Fibroblast of mammary gland (primary cell): ENCODE results near the gene PEA15.

Source experiments
- DNase-seq: peaks from one replicate; pipeline ENCODE4 v3.0.0-alpha.2; 2010; ENCODE audit warnings: low read depth
- H3K4me3 ChIP-seq: 2 replicates; pipeline ENCODE4 v1.5.1; 2011; ENCODE audit warnings: low read depth, mild to moderate bottlenecking, low read length, moderate library complexity; ENCODE audit not compliant: control insufficient read depth
- TF ChIP-seq, protein P1 (sequence below): conservative IDR thresholded peaks from 2 replicates; pipeline ENCODE4 v1.5.1; 2011; ENCODE audit warnings: low read depth, low read length, inconsistent platforms; ENCODE audit not compliant: control insufficient read depth, insufficient read depth

The PEA15 gene

DNA sequence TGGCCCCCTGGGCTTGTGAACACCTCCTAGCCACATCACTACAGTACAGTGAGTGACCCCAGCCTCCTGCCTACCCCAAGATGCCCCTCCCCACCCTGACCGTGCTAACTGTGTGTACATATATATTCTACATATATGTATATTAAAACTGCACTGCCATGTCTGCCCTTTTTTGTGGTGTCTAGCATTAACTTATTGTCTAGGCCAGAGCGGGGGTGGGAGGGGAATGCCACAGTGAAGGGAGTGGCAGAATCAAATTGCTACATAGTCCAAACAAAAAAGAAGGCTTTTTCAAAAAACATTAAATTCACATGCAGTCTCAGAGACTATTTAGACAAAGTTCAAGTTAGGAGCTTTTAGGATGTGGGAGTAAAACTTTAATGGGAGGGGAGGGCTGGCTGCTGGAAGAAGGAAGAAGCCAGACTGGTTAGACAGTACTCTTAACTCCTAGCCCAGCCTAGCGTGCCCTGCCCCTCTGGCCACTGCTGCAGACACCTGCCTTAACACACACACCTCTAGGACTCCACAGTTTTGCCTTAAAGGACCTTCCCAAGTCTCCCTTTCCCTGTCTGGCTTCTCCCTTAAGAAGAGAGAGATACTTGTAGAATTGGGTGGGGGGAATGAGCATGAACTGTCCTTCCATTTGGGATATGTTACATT lies 9.4 kb downstream of the PEA15 start:
- TF ChIP-seq, protein P1, sequence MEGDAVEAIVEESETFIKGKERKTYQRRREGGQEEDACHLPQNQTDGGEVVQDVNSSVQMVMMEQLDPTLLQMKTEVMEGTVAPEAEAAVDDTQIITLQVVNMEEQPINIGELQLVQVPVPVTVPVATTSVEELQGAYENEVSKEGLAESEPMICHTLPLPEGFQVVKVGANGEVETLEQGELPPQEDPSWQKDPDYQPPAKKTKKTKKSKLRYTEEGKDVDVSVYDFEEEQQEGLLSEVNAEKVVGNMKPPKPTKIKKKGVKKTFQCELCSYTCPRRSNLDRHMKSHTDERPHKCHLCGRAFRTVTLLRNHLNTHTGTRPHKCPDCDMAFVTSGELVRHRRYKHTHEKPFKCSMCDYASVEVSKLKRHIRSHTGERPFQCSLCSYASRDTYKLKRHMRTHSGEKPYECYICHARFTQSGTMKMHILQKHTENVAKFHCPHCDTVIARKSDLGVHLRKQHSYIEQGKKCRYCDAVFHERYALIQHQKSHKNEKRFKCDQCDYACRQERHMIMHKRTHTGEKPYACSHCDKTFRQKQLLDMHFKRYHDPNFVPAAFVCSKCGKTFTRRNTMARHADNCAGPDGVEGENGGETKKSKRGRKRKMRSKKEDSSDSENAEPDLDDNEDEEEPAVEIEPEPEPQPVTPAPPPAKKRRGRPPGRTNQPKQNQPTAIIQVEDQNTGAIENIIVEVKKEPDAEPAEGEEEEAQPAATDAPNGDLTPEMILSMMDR, result no peak
- no peak for DNase-seq
- no peak overlapping the region for H3K4me3 ChIP-seq

DNA sequence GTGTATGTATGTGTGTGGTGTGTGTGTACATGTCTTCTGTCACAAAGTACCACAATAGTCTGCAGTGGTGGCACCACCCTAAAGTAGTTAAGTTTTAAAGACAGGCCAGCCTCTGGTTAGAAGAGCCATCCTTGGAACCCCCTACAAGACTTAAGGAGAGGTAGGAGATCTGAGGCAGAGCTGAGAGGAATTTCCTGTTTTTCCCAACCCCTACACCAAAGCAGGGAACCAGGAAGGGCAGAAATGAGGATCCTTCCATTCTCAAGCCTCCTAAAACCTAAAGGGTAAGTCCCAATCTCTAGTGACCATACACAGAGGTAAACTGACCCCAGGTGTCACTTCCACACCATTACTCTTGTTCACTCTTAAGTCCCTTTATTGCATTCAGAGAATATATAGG lies 11.1 kb downstream of the PEA15 start:
- TF ChIP-seq, protein P1, result no peak
- DNase-seq, result no peak
- no peak overlapping the region for H3K4me3 ChIP-seq

DNA sequence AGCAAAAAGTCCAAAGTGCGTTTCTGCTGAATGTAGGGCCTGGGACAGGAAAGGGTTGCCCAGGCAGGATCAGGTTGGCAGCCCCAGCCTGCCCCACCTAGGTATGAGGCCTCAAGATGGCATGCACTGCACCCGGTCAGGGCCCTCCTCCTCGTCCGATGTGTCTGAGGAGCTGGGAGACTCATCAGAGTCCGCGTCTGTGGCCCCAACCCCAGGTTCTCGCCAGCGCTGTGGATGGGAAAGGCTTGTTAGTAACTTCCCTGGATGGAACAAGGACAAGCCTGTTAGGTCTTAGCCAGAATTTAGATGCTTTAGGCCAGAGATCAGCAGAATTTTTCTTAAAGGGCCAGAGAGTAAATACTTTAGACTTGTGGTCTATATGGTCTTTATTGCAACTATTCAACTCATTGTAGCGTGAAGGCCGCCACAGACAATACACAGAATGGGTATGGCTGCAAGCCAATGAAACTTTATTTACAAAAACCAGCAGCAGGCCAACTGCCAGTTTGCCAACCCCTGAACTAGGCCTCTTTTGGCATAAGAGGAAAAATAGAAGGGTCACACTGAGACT lies 12.4 kb downstream of the PEA15 start:
- no peak overlapping the region for H3K4me3 ChIP-seq
- TF ChIP-seq, protein P1, result no peak
- DNase-seq, result peak; percentile 21

DNA sequence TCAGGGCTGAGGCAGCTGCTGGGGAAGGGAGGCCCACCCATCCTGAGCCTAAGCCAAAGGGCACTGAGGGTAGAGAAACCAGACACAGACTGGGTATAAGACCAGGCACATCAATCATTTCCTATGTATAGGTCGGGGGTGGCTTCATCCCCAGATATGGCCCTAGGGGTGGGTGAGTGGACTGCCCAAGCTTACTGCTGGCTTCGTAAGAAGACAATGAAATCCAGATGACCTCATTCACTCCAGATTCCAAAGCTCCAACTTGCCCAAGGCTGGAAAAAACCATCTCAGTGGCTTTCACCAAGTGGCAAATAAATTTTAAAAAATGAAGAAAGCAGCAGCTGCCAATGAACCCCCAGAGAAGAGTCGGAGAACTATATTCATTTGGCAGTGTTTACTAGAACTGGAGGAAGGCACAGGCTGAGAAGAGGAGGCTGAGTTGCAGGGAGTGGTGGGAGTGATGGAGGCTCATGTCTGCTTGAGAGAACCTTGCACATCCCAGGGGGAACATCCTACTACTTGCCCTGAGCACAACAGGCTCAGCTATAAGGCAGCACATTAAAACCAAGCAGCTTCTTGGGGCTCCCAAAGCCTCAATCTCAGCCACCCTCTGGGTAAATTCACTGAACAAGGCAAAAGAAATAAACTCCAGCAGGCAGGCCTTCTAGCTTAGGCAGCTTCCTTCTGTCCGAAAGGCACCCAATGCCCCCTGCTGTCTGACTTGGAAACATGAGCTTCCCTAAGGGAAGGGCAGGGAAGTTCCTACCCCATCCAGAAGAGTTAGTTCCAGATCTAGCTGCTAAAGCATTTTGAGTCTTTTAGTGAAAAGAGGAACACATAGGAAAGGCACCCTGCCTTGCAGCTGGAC lies 14.1 kb downstream of the PEA15 start:
- no peak overlapping the region for H3K4me3 ChIP-seq
- TF ChIP-seq, protein P1, result peak; percentile 76
- peak; percentile 76 for DNase-seq

DNA sequence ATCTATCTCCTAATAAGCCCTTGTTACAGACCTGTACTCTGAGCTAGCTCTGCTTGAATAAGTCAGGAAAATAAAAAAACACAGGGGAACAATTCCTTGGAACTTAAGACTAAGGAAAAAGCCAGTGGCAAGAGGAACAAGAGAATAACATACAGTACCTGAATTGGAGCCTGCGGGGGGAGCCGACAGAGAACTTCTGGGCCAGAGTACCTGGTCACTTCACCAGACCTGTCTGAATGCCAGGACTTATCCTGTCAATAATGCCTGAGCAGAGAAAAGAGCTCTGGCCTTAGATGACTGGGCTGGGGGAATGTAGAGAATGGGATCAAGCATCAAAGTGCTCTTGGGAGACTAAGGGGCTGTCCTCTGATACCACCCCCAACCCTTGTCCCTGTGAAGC lies 15.1 kb downstream of the PEA15 start:
- no peak for DNase-seq
- TF ChIP-seq, protein P1, result no peak
- no peak overlapping the region for H3K4me3 ChIP-seq

DNA sequence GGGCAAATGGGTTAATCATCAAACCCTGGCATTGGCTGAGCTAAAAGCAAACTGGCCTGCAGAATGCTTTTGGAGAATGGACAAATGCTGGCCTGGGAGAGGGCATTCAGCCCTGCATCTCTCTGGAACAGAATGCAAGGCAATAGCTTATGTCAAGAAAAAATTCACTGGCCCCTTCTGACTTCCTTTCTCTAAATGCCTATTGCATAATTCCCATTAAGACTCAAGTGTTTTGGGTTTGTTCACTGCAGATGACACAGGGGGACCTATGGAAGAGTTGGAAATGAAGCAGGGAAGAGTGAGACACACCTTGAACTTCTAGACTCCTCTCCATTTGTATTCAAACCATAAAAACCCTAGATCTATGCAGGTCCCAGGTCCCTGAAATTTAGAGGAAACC lies 15.9 kb downstream of the PEA15 start:
- no peak overlapping the region for H3K4me3 ChIP-seq
- TF ChIP-seq, protein P1, result no peak
- DNase-seq, result no peak
